ENCODE data around the gene ABCB9.

GRCh38 chr12:122983789-122984515 lies 17.7 kb upstream of the ABCB9 start:
- TF ChIP-seq, protein P1, sequence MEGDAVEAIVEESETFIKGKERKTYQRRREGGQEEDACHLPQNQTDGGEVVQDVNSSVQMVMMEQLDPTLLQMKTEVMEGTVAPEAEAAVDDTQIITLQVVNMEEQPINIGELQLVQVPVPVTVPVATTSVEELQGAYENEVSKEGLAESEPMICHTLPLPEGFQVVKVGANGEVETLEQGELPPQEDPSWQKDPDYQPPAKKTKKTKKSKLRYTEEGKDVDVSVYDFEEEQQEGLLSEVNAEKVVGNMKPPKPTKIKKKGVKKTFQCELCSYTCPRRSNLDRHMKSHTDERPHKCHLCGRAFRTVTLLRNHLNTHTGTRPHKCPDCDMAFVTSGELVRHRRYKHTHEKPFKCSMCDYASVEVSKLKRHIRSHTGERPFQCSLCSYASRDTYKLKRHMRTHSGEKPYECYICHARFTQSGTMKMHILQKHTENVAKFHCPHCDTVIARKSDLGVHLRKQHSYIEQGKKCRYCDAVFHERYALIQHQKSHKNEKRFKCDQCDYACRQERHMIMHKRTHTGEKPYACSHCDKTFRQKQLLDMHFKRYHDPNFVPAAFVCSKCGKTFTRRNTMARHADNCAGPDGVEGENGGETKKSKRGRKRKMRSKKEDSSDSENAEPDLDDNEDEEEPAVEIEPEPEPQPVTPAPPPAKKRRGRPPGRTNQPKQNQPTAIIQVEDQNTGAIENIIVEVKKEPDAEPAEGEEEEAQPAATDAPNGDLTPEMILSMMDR (IDR thresholded peaks at IDR 0.05): no peak
- no peak for TF ChIP-seq POLR2A (IDR thresholded peaks at IDR 0.05)
- TF ChIP-seq POLR2AphosphoS5 (IDR thresholded peaks at IDR 0.05; ENCODE audit: insufficient read depth in 1 of 2, low read depth in 1 of 2): no peak
